ENCODE results near the gene UCN2. TPM values are rescaled to one million over a fixed set of nuclear protein-coding genes. Genes with fewer than 3 reads are reported as not detected.

Gene UCN2, protein sequence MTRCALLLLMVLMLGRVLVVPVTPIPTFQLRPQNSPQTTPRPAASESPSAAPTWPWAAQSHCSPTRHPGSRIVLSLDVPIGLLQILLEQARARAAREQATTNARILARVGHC
- total RNA-seq = 1 to 10 TPM in 1 of 4 donors, not detected in 3; 1.7 TPM

DNA sequence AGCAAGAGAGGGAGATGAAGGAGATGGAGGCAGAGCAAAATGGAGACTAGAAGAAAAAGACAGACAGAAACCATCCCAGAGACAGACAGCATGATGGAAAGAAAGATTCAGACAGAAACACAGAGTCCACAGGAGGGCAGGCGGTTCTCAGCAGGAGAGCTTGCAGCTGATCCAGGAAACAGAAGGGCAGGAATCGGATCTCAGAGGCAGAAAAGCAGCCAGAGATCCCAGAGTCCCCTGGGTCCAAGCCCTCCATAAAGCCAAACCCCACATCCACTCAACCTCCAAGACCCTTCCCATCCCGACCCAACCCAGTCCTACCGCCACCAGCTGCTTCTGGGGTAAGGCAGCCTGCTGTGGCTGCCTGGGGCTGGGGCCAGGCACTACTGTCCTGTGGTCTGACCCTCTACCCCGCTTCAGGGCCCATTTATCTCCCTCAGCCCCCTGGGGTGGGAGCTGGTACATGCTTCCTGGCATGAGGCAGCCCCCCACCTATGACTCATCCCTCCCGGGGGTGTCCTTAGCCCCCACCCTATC lies at the start of gene UCN2:
TSS of gene UCN2 (minus strand) at position 400 of the 537 bp plus-strand sequence. CDS start 657 bp downstream, outside the sequence.
- H3K9me3 ChIP-seq = no peaks in the 10 kb centered on the region
- DNase-seq = no peak
- H3K27me3 ChIP-seq = no peaks in the 10 kb centered on the region
- TF ChIP-seq POLR2A (IDR thresholded peaks at IDR 0.05) = no peak
- TF ChIP-seq, protein P1, sequence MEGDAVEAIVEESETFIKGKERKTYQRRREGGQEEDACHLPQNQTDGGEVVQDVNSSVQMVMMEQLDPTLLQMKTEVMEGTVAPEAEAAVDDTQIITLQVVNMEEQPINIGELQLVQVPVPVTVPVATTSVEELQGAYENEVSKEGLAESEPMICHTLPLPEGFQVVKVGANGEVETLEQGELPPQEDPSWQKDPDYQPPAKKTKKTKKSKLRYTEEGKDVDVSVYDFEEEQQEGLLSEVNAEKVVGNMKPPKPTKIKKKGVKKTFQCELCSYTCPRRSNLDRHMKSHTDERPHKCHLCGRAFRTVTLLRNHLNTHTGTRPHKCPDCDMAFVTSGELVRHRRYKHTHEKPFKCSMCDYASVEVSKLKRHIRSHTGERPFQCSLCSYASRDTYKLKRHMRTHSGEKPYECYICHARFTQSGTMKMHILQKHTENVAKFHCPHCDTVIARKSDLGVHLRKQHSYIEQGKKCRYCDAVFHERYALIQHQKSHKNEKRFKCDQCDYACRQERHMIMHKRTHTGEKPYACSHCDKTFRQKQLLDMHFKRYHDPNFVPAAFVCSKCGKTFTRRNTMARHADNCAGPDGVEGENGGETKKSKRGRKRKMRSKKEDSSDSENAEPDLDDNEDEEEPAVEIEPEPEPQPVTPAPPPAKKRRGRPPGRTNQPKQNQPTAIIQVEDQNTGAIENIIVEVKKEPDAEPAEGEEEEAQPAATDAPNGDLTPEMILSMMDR (IDR thresholded peaks at IDR 0.05) = no peak
- H3K27ac ChIP-seq = no peak within 1 kb of the TSS
- H3K4me1 ChIP-seq = peaks cover 0 to 19% (median 2%) of the 10 kb centered on the region in 4 donors
- no peaks in the 10 kb centered on the region for H3K36me3 ChIP-seq
- no peak within 1 kb of the TSS for H3K4me3 ChIP-seq

GRCh38 chr3:48612309-48612708 lies 48.7 kb upstream of the UCN2 start:
- Histone ChIP-seq H3K9me3 (peaks cover 0 to 8% (median under 1%) of the 10 kb centered on the region in 4 donors), H3K4me3 (no peak overlapping the region), H3K4me1 (peaks cover 0 to 10% (median 0%) of the 10 kb centered on the region in 4 donors), H3K27ac (no peak overlapping the region), H3K27me3 (no peaks in the 10 kb centered on the region), H3K36me3 (peaks cover 0 to 4% (median 0%) of the 10 kb centered on the region in 3 donors)
- no peak for DNase-seq
- TF ChIP-seq, protein P1 (IDR thresholded peaks at IDR 0.05) = no peak
- no peak for TF ChIP-seq POLR2A (IDR thresholded peaks at IDR 0.05)

- H3K36me3 ChIP-seq = peaks cover 0 to 34% (median 0%) of the 10 kb centered on the region in 3 donors
- peaks cover 0 to 10% (median 0%) of the 10 kb centered on the region in 4 donors for H3K4me1 ChIP-seq
- H3K4me3 ChIP-seq = peak within 1 kb of the TSS; percentile 82 to 100 (median 86)
- TF ChIP-seq POLR2A (IDR thresholded peaks at IDR 0.05) = peak; percentile 82 to 93
- TF ChIP-seq, protein P1 (IDR thresholded peaks at IDR 0.05) = peak; percentile 50 to 97 (median 90)
- H3K27me3 ChIP-seq = no peaks in the 10 kb centered on the region
- H3K27ac ChIP-seq = peak within 1 kb of the TSS; percentile 78 to 96 (median 88)
- DNase-seq = peak; percentile 85 to 95 (median 93)
- no peaks in the 10 kb centered on the region for H3K9me3 ChIP-seq
Measured at GRCh38 chr3:48609088-48610005, 45.8 kb upstream of the UCN2 start, which contains the start of gene UQCRC1. Gene UQCRC1 (minus strand): TSS chr3:48609646. CDS start chr3:48609620, 26 bp downstream.

DNA sequence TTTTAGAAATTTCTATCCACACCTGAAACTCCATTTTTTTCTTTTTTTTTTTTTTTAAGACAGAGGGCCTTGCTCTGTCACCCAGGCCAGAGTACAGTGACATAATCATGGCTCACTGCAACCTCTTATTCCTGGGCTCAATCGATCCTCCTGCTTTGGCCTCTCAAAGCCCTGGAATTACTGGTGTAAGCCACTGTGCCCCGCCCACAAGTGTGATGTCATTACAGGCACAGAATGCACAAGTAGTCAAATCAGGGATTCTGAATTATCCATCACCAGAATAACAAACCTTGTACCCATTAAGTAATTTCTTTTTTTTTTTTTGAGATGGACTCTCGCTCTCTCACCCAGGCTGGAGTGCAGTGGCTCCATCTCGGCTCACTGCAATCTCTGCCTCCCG lies 43.9 kb upstream of the UCN2 start:
- Histone ChIP-seq H3K4me3 (no peak overlapping the region), H3K27me3 (no peaks in the 10 kb centered on the region), H3K4me1 (peaks cover 0 to 10% (median 0%) of the 10 kb centered on the region in 4 donors), H3K36me3 (peaks cover 0 to 52% (median 0%) of the 10 kb centered on the region in 3 donors), H3K27ac (no peak overlapping the region), H3K9me3 (no peaks in the 10 kb centered on the region)
- TF ChIP-seq, protein P1 (IDR thresholded peaks at IDR 0.05) = no peak
- DNase-seq = peak in 1 of 3 donors; percentile 63

- Histone ChIP-seq H3K4me3 (no peak overlapping the region), H3K27ac (no peak overlapping the region), H3K9me3 (no peaks in the 10 kb centered on the region), H3K27me3 (no peaks in the 10 kb centered on the region), H3K4me1 (peaks cover 0 to 10% (median 0%) of the 10 kb centered on the region in 4 donors), H3K36me3 (peaks cover 0 to 80% (median 0%) of the 10 kb centered on the region in 3 donors)
- no peak for TF ChIP-seq POLR2A (IDR thresholded peaks at IDR 0.05)
- TF ChIP-seq, protein P1 (IDR thresholded peaks at IDR 0.05) = no peak
- DNase-seq = no peak
Measured at GRCh38 chr3:48601622-48601994, 38.0 kb upstream of the UCN2 start.
